ENCODE measurements around the gene AEN. TPM values are rescaled to one million over a fixed set of nuclear protein-coding genes. Genes with fewer than 3 reads are reported as not detected.

AEN gene
- total and polyA plus RNA-seq, 10 donors: 12.9 to 40.3 (median 23.5) TPM

DNA sequence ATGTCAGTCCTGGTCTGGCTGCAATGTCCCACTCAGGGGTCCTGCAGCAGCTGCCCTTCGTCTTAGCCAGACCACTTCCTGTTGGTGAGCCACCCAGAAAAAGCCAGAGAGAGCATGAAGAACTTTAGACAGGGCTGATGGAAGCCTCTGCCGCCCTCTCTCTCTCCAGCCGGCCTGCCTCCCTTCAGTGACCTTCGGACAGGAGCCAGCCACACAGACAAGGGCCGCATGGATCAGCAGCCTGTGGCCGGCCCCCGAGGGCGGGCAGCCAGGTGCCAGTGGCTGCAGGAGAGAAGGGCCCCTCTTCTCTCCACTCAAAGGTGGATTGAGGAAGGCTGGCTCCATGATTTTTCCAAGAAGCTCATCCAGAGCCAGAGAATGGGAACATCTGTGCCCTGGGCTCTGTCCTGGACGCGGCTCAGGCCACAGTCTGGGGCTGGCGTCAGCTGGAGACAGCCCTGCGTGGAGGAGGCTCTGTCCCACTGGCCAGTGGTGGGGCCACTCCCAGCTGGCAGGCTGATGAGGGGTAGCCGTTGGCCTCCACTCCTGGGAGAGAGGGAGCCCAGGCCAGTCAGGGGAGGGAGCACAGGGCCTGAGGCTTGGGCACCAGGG is 60.6 kb downstream of the AEN start:
- H3K4me3 ChIP-seq: no peak overlapping the region
- H3K9me3 ChIP-seq: no peaks in the 10 kb centered on the region
- no peak overlapping the region for H3K27ac ChIP-seq
- intact Hi-C loops (cut with DNase I; ENCODE audit: low total_unique reads): no loop called here
- no peaks in the 10 kb centered on the region for H3K36me3 ChIP-seq
- H3K4me1 ChIP-seq: no peaks in the 10 kb centered on the region
- H3K27me3 ChIP-seq (replicated peaks in 1 of 7): no peaks in the 10 kb centered on the region
- DNase-seq: peak; percentile 65
- 26 to 74% (median 68%) methylated on average over 6 to 13 of the region's 13 CpGs for WGBS, 5 donors
- no peak for TF ChIP-seq POLR2AphosphoS5 (IDR thresholded peaks at IDR 0.05)
- TF ChIP-seq POLR2A (IDR thresholded peaks at IDR 0.05): no peak
- TF ChIP-seq, protein P1, sequence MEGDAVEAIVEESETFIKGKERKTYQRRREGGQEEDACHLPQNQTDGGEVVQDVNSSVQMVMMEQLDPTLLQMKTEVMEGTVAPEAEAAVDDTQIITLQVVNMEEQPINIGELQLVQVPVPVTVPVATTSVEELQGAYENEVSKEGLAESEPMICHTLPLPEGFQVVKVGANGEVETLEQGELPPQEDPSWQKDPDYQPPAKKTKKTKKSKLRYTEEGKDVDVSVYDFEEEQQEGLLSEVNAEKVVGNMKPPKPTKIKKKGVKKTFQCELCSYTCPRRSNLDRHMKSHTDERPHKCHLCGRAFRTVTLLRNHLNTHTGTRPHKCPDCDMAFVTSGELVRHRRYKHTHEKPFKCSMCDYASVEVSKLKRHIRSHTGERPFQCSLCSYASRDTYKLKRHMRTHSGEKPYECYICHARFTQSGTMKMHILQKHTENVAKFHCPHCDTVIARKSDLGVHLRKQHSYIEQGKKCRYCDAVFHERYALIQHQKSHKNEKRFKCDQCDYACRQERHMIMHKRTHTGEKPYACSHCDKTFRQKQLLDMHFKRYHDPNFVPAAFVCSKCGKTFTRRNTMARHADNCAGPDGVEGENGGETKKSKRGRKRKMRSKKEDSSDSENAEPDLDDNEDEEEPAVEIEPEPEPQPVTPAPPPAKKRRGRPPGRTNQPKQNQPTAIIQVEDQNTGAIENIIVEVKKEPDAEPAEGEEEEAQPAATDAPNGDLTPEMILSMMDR (IDR thresholded peaks at IDR 0.05 in 8 of 11, conservative IDR thresholded peaks at IDR 0.05 in 3 of 11): no peak

Small RNA genes within 50 kb of the gene (microRNA-seq; reads per million reads assigned to microRNA genes)
- gene MIR1179: 1.8 to 7.1 (median 2.8) reads per million in 3 donors
- gene MIR3529: 0 reads per million in 3 donors
- gene MIR7-2: 0 reads per million in 3 donors

Small RNA genes within 50 kb of the gene (small RNA-seq; reads per million reads assigned to genes)
- 0 to 0.21 (median 0) reads per million in 4 donors for gene MIR1179
- gene MIR7-2: 0 reads per million in 4 donors

Other genes starting within 250 kb of the AEN start
- gene MRPL46, start 154.0 kb upstream of the AEN start, total RNA-seq: 10 to 100 TPM; 16.2 to 21.4 (median 19.5) TPM
- 10 to 100 TPM; 23.1 to 37.3 (median 29.2) TPM for gene MRPL46, start 154.0 kb upstream of the AEN start, polyA plus RNA-seq
- gene MRPS11, start 153.6 kb upstream of the AEN start, total RNA-seq: 10 to 100 TPM; 24.6 to 38.0 (median 31.5) TPM
- 10 to 100 TPM; 39.6 to 42.2 (median 40.1) TPM for gene MRPS11, start 153.6 kb upstream of the AEN start, polyA plus RNA-seq
- 10 to 100 TPM in 1 of 7 donors, 1 to 10 TPM in 6; 5.1 to 11.5 (median 9.2) TPM for gene DET1, start 74.7 kb upstream of the AEN start, total RNA-seq
- 1 to 10 TPM; 1.3 to 2.8 (median 2.7) TPM for gene DET1, start 74.7 kb upstream of the AEN start, polyA plus RNA-seq
- gene ISG20, start 17.7 kb downstream of the AEN start, total RNA-seq: 100 to 1,000 TPM in 5 of 7 donors, 10 to 100 TPM in 2; 70.5 to 171 (median 127) TPM
- gene ISG20, start 17.7 kb downstream of the AEN start, polyA plus RNA-seq: 100 to 1,000 TPM; 142 to 365 (median 198) TPM
- 1 to 10 TPM in 3 of 7 donors, under 1 TPM in 4; 0.09 to 2.1 (median 0.98) TPM for gene ACAN, start 182.1 kb downstream of the AEN start, total RNA-seq
- gene ACAN, start 182.1 kb downstream of the AEN start, polyA plus RNA-seq: under 1 TPM; 0.20 to 0.42 (median 0.20) TPM

Data from spleen (tissue), 11 donors.